Measurements from ENCODE around the gene CNBD2. TPM values are rescaled to one million over a fixed set of nuclear protein-coding genes. Genes with fewer than 3 reads are reported as not detected.
"Not testable (repeated sequence)": the region's sequence is repeated elsewhere in the genome, so short reads cannot be mapped to it uniquely, and the experiment has no call there.

Gene CNBD2
- total RNA-seq, 1 donor from 2014 or later: 5.7 TPM

- Mint-ChIP-seq H3K27me3 (no peaks in the 10 kb centered on the region), H3K9me3 (peaks cover 7% of the 10 kb centered on the region), H3K4me1 (ENCODE audit: unreplicated experiment) (peaks cover 21% of the 10 kb centered on the region), H3K36me3 (peaks cover 38% of the 10 kb centered on the region), H3K4me3 (no peak overlapping the region), H3K27ac (no peak overlapping the region)
- no peak for DNase-seq (ENCODE audit: extremely low spot score, unreplicated experiment)
- no peak for TF ChIP-seq CTCF (conservative IDR thresholded peaks at IDR 0.05)
These were observed 75.1 kb downstream of the CNBD2 start for GRCh38 chr20:36043441-36043840.

GRCh38 chr20:36043892-36044515 is 75.6 kb downstream of the CNBD2 start:
- Mint-ChIP-seq H3K4me1 (ENCODE audit: unreplicated experiment) (peaks cover 26% of the 10 kb centered on the region), H3K36me3 (peaks cover 44% of the 10 kb centered on the region), H3K9me3 (peaks cover 7% of the 10 kb centered on the region), H3K4me3 (no peak overlapping the region), H3K27ac (no peak overlapping the region), H3K27me3 (no peaks in the 10 kb centered on the region)
- no peak for TF ChIP-seq CTCF (conservative IDR thresholded peaks at IDR 0.05)
- no peak for DNase-seq (ENCODE audit: extremely low spot score, unreplicated experiment)

- Mint-ChIP-seq H3K36me3 (peaks cover 49% of the 10 kb centered on the region), H3K27ac (peak overlapping the region; percentile 81), H3K27me3 (no peaks in the 10 kb centered on the region), H3K4me1 (ENCODE audit: unreplicated experiment) (peaks cover 27% of the 10 kb centered on the region), H3K9me3 (peaks cover 7% of the 10 kb centered on the region), H3K4me3 (peak overlapping the region; percentile 52)
- DNase-seq (ENCODE audit: extremely low spot score, unreplicated experiment): no peak
- TF ChIP-seq CTCF (conservative IDR thresholded peaks at IDR 0.05): no peak
These were observed 77.0 kb downstream of the CNBD2 start for GRCh38 chr20:36045373-36045714.

DNA sequence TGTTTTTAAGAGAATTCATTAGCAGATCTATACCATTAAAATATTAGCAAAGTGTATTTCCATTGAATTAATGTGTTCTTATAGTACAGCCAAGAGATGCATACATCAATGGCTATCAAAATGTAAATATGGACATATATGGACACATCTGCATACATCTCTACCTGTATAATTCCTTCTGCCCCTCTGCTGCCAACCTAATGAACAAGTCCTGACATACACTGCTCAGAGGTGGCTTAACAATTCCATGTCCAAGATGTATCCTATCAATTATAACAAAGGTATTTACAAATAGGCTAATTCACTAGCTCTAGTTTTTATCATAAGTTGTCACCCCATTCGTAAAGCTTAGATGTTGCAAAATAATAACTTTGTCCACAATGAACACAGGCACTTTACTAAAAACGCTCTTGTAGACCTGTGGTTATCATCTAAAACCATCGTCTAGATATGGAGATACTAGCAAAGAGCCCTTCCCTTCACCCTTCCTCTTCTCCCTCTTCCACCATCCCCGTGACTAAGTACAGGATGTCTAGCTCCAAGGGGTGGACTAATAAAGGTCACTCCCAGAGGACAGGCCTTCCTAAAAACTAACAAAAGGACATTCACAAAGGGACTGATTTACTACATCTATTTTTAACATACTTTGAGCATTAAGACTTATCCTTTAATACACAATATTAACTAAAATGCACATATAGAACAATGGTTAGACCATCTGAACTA is 77.8 kb downstream of the CNBD2 start:
- H3K4me3 Mint-ChIP-seq: peak overlapping the region; percentile 17
- peak overlapping the region; percentile 81 for H3K27ac Mint-ChIP-seq
- peaks cover 30% of the 10 kb centered on the region for H3K4me1 Mint-ChIP-seq (ENCODE audit: unreplicated experiment)
- DNase-seq (ENCODE audit: extremely low spot score, unreplicated experiment); H3K9me3 Mint-ChIP-seq; H3K27me3 Mint-ChIP-seq: not testable (repeated sequence)
- H3K36me3 Mint-ChIP-seq: peaks cover 44% of the 10 kb centered on the region

- not testable (repeated sequence) for H3K9me3 Mint-ChIP-seq; H3K27me3 Mint-ChIP-seq; DNase-seq (ENCODE audit: extremely low spot score, unreplicated experiment)
- Mint-ChIP-seq H3K4me3 (peak overlapping the region; percentile 97), H3K4me1 (ENCODE audit: unreplicated experiment) (peaks cover 39% of the 10 kb centered on the region), H3K27ac (peak overlapping the region; percentile 89), H3K36me3 (peaks cover 36% of the 10 kb centered on the region)
These were observed 81.0 kb downstream of the CNBD2 start for GRCh38 chr20:36049408-36049807.

GRCh38 chr20:36050436-36051317 is 82.3 kb downstream of the CNBD2 start:
- peak overlapping the region; percentile 89 for H3K27ac Mint-ChIP-seq
- H3K9me3 Mint-ChIP-seq: no peaks in the 10 kb centered on the region
- H3K4me1 Mint-ChIP-seq (ENCODE audit: unreplicated experiment): peaks cover 36% of the 10 kb centered on the region
- peak overlapping the region; percentile 97 for H3K4me3 Mint-ChIP-seq
- no peak for TF ChIP-seq CTCF (conservative IDR thresholded peaks at IDR 0.05)
- no peaks in the 10 kb centered on the region for H3K27me3 Mint-ChIP-seq
- peak; percentile 91 for DNase-seq (ENCODE audit: extremely low spot score, unreplicated experiment)
- peaks cover 32% of the 10 kb centered on the region for H3K36me3 Mint-ChIP-seq

All from type B pancreatic cell (in vitro differentiated cells).